OCI-LY1 (cell line): ENCODE data around the gene GLT1D1.
A peak's percentile ranks its signal among the peaks of the same experiment; 100 is the strongest.

ENCODE experiments used
- H2AFZ ChIP-seq: fragments of 200-600 bp; sonication (generic), shearing (Covaris generic); 2 replicates; pipeline ENCODE4 v1.6.0; 2014; ENCODE audit warnings: antibody characterized with exemption, mild to moderate bottlenecking, low read length
- H3F3A ChIP-seq: fragments of 200-600 bp; sonication (generic), shearing (Covaris generic); 2 replicates; pipeline ENCODE4 v1.6.0; 2014; ENCODE audit warnings: mild to moderate bottlenecking, antibody characterized with exemption, low read length, moderate library complexity; ENCODE audit not compliant: insufficient read depth
- H3K27ac ChIP-seq: fragments of 200-600 bp; sonication (generic); 2 replicates; pipeline ENCODE4 v1.5.1; 2014; ENCODE audit warnings: low read length, mixed run types, mild to moderate bottlenecking, low read depth; ENCODE audit not compliant: poor library complexity, severe bottlenecking
- H3K27me3 ChIP-seq: fragments of 200-600 bp; sonication (generic); 2 replicates; pipeline ENCODE4 v1.6.0; 2014; ENCODE audit warnings: antibody characterized with exemption, mild to moderate bottlenecking, low read length, moderate library complexity; ENCODE audit not compliant: insufficient read depth
- H3K36me3 ChIP-seq: fragments of 200-600 bp; sonication (generic); 2 replicates; pipeline ENCODE4 v1.6.1; 2014; ENCODE audit warnings: mild to moderate bottlenecking, antibody characterized with exemption, low read length, moderate library complexity, mixed read lengths; ENCODE audit not compliant: insufficient read depth
- H3K4me1 ChIP-seq: fragments of 200-600 bp; sonication (generic); 2 replicates; pipeline ENCODE4 v1.5.1; 2014; ENCODE audit warnings: mild to moderate bottlenecking, low read length, moderate library complexity; ENCODE audit not compliant: insufficient read depth, severe bottlenecking
- H3K4me2 ChIP-seq: fragments of 200-600 bp; sonication (generic), shearing (Covaris generic); 2 replicates; pipeline ENCODE4 v1.6.1; 2014; ENCODE audit warnings: low read length
- H3K4me3 ChIP-seq: fragments of 200-600 bp; sonication (generic); 2 replicates; pipeline ENCODE4 v1.5.1; 2014; ENCODE audit warnings: low read length, low read depth, mild to moderate bottlenecking, mixed read lengths; ENCODE audit not compliant: poor library complexity, severe bottlenecking
- H3K79me2 ChIP-seq: fragments of 200-600 bp; shearing (Covaris generic); 2 replicates; pipeline ENCODE4 v1.6.1; 2016; ENCODE audit warnings: mixed run types, low read length, mixed read lengths; ENCODE audit not compliant: insufficient read depth
- H3K9ac ChIP-seq: fragments of 200-600 bp; sonication (generic), shearing (Covaris generic); 2 replicates; pipeline ENCODE4 v1.6.1; 2014; ENCODE audit warnings: mild to moderate bottlenecking, low read length, mixed read lengths
- H3K9me2 ChIP-seq: fragments of 200-600 bp; sonication (generic), shearing (Covaris generic); 2 replicates; pipeline ENCODE4 v1.6.1; 2014; ENCODE audit warnings: low read depth, mild to moderate bottlenecking, low read length, mixed read lengths
- H3K9me3 ChIP-seq: fragments of 200-600 bp; shearing (Covaris generic); 2 replicates; pipeline ENCODE4 v1.6.1; 2014; ENCODE audit warnings: low read length, mixed read lengths
- H4K20me1 ChIP-seq: fragments of 200-600 bp; sonication (generic), shearing (Covaris generic); 2 replicates; pipeline ENCODE4 v1.6.0; 2016; ENCODE audit warnings: mild to moderate bottlenecking, low read length; ENCODE audit not compliant: insufficient read depth
- EZH2 ChIP-seq: fragments of 200-600 bp; sonication (generic), shearing (Covaris generic); IDR thresholded peaks from 2 replicates; pipeline ENCODE4 v1.8.0; 2017; ENCODE audit warnings: borderline replicate concordance, mixed run types, mild to moderate bottlenecking, antibody characterized with exemption, low read length, moderate library complexity, mixed read lengths
- TF ChIP-seq, protein P1 (sequence below): fragments of 200-600 bp; sonication (generic), shearing (Covaris generic); IDR thresholded peaks from 2 replicates; pipeline ENCODE4 v1.5.1; 2017; ENCODE audit warnings: mild to moderate bottlenecking, antibody characterized with exemption, low read length, moderate library complexity, mixed read lengths

GLT1D1 gene

GRCh38 chr12:128973883-128974681 is 120.8 kb downstream of the GLT1D1 start:
- Histone ChIP-seq H3K36me3 (no peaks in the 10 kb centered on the region), H3K9me2 (no peaks in the 10 kb centered on the region), H3K4me3 (no peak overlapping the region), H3K27ac (no peak overlapping the region), H3K79me2 (no peaks in the 10 kb centered on the region), H2AFZ (no peak overlapping the region), H4K20me1 (no peaks in the 10 kb centered on the region), H3K9me3 (no peaks in the 10 kb centered on the region), H3K9ac (no peak overlapping the region), H3K4me1 (no peaks in the 10 kb centered on the region), H3F3A (no peaks in the 10 kb centered on the region), H3K27me3 (no peaks in the 10 kb centered on the region), H3K4me2 (no peak overlapping the region)
- TF ChIP-seq, protein P1, sequence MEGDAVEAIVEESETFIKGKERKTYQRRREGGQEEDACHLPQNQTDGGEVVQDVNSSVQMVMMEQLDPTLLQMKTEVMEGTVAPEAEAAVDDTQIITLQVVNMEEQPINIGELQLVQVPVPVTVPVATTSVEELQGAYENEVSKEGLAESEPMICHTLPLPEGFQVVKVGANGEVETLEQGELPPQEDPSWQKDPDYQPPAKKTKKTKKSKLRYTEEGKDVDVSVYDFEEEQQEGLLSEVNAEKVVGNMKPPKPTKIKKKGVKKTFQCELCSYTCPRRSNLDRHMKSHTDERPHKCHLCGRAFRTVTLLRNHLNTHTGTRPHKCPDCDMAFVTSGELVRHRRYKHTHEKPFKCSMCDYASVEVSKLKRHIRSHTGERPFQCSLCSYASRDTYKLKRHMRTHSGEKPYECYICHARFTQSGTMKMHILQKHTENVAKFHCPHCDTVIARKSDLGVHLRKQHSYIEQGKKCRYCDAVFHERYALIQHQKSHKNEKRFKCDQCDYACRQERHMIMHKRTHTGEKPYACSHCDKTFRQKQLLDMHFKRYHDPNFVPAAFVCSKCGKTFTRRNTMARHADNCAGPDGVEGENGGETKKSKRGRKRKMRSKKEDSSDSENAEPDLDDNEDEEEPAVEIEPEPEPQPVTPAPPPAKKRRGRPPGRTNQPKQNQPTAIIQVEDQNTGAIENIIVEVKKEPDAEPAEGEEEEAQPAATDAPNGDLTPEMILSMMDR = no peak
- TF ChIP-seq EZH2 = no peak

GRCh38 chr12:128974881-128975280 is 121.6 kb downstream of the GLT1D1 start:
- Histone ChIP-seq H3K27ac (no peak overlapping the region), H3K4me2 (no peak overlapping the region), H4K20me1 (no peaks in the 10 kb centered on the region), H3K4me3 (no peak overlapping the region), H2AFZ (no peak overlapping the region), H3F3A (no peaks in the 10 kb centered on the region), H3K4me1 (no peaks in the 10 kb centered on the region), H3K9ac (no peak overlapping the region), H3K27me3 (no peaks in the 10 kb centered on the region), H3K9me2 (no peaks in the 10 kb centered on the region), H3K36me3 (no peaks in the 10 kb centered on the region), H3K9me3 (no peaks in the 10 kb centered on the region), H3K79me2 (no peaks in the 10 kb centered on the region)
- TF ChIP-seq, protein P1 = no peak
- no peak for TF ChIP-seq EZH2

GRCh38 chr12:128976120-128976738 is 123.0 kb downstream of the GLT1D1 start:
- no peak overlapping the region for H3K9ac ChIP-seq
- no peaks in the 10 kb centered on the region for H3K27me3 ChIP-seq
- H3K4me2 ChIP-seq = no peak overlapping the region
- no peak overlapping the region for H3K27ac ChIP-seq
- TF ChIP-seq EZH2 = no peak
- TF ChIP-seq, protein P1 = peak; percentile 25; the same call in 1 of the 2 replicates
- no peak overlapping the region for H3K4me3 ChIP-seq
- no peaks in the 10 kb centered on the region for H3K36me3 ChIP-seq
- no peaks in the 10 kb centered on the region for H3F3A ChIP-seq
- H3K9me3 ChIP-seq = no peaks in the 10 kb centered on the region
- H3K79me2 ChIP-seq = no peaks in the 10 kb centered on the region
- no peaks in the 10 kb centered on the region for H4K20me1 ChIP-seq
- no peaks in the 10 kb centered on the region for H3K4me1 ChIP-seq
- H2AFZ ChIP-seq = no peak overlapping the region
- H3K9me2 ChIP-seq = no peaks in the 10 kb centered on the region
